Hepatocyte (in vitro differentiated cells): ENCODE data around the gene OSTN.

Source experiments
- CTCF ChIP-seq: fragments of 200-600 bp; sonication (generic); IDR thresholded peaks from 2 replicates; pipeline ENCODE4 v1.5.1; 2016; ENCODE audit warnings: antibody characterized with exemption, mild to moderate bottlenecking; ENCODE audit not compliant: poor library complexity
- EZH2phosphoT487 ChIP-seq: fragments of 200-600 bp; sonication (generic); IDR thresholded peaks from one replicate; pipeline ENCODE4 v1.6.1; 2018; ENCODE audit warnings: antibody characterized with exemption, mild to moderate bottlenecking, low read depth, moderate library complexity; ENCODE audit not compliant: unreplicated experiment, severe bottlenecking

GRCh38 chr3:191176038-191176785, 22.8 kb upstream of the OSTN start:
- TF ChIP-seq CTCF (no peak), EZH2phosphoT487 (no peak)
